ENCODE results near the gene CHST11. TPM values are rescaled to one million over a fixed set of nuclear protein-coding genes. Genes with fewer than 3 reads are reported as not detected.
"Not testable (repeated sequence)": the region's sequence is repeated elsewhere in the genome, so short reads cannot be mapped to it uniquely, and the experiment has no call there.

CHST11 gene
- polyA plus RNA-seq, 3 donors, result 7.0 to 8.0 (median 7.5) TPM

DNA sequence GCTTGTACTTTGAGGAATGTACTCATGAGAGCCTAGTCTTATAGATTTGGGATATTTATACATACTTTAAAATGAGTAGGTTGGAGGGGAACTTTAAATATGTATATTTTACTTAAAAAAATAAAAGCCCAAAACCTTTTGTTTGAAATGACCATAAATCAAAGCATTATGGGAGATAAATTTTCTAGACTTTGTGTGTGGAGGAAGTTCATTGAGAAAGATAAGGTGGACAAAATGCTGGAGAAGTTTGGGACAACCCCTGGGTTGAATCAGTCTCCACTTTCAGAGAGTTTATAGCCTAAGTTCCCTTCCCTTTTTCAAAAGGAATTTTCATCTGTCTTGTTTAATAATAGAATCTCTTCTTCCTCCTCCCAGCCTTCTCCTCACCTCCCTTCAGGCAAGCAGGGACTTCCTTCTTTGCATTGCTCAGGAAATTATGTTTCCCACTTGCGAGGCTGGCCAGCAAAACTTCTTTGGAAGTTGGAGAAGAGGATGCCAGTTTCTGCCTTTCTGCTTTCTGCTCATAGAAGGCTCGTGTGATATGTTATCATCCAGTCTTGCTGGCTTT lies 54.2 kb downstream of the CHST11 start:
- DNase-seq (ENCODE audit: extremely low read depth in 1 of 11, low read depth in 9 of 11, low spot score in 4 of 11), result no peak

DNA sequence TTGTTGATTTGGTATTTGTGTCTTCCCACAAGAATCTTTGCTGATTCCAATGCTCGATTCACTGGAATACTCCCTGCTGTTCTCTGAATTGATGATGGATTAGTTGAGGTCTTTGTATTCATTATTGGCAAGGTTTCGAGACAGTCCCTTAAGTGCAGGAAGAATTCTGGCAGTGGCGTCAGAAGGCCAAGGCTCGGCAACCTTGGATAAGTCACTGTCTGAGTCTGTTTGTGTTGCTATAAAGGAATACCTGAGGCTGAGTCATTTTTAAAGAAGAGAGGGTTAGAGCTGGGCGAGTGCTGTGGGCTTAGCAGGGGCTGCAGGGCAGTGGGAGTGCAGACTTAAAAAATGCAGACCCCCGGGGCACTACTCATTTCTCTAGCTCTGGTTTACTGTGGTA lies 56.9 kb downstream of the CHST11 start:
- no peak for DNase-seq (ENCODE audit: extremely low read depth in 1 of 11, low read depth in 9 of 11, low spot score in 4 of 11)

DNA sequence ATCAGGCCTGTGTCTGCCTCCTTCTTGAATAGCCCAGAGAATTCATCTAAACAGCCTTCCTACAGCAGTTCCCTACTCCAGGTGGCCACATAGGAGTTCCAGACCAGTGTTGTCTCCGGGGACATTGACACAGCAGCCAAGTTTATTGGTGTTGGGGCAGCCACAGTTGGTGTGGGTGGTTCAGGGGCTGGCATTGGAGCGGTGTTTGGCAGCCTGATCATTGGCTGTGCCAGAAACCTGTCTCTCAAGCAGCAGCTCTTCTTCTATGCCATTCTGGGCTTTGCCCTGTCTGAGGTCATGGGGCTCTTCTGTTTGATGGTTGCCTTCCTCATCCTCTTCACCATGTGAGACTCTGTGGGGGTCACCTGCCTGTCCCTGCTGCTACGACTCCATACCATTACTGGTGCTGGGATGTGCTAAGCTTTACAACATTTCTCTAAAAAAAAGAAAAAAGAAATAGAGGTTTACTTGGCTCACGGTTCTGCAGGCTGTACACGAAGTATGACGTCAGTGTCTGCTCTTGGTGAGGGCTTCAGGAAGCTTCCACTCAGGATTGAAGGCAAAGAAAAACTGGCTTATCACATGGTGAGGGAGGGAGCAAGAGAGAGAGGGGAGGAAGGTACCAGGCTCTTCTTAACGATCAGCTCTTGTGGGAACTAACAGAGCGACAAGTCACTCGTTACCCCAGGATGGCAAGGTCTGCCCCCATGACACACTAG lies 57.5 kb downstream of the CHST11 start:
- no peak for DNase-seq (ENCODE audit: extremely low read depth in 1 of 11, low read depth in 9 of 11, low spot score in 4 of 11)

DNA sequence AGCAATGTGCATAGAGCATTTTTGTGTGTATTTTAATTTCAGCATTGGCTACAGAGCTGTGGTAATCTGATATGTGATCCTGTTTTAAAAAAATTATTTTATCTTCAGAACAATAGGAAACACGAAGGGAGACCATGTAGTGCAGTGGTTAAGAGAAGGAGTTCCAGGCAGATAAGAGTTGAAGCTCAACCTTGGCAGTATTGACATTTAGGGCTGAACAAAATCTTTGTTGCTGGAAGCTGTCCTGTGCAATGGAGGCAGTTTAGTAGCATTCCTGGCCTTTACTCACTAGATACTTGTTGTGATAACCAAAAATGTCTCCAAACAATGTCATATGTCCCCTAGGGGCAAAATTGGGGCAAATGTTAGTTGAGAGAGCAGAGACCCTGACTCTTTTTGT lies 59.2 kb downstream of the CHST11 start:
- DNase-seq (ENCODE audit: extremely low read depth in 1 of 11, low read depth in 9 of 11, low spot score in 4 of 11), result no peak

DNA sequence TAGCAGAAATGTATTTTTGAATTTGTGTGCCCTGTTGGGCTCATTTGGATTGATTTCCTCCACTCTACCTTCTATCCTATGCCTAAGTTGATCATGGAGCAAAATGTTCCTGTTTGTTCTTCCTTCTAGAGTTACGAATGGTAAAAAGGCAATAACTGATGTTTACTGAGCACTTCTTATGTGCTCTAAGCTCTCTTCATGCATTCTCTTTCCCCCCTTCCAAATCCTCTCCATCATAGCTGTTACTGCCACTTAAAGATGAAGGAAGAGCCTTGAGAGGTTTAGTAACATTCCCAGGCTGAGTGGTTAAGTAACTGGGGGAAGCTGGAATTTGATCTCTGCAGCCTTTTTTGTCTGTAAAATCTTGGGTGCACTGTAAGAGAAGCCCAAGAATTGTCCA lies 60.1 kb downstream of the CHST11 start:
- DNase-seq (ENCODE audit: extremely low read depth in 1 of 11, low read depth in 9 of 11, low spot score in 4 of 11), result no peak

DNA sequence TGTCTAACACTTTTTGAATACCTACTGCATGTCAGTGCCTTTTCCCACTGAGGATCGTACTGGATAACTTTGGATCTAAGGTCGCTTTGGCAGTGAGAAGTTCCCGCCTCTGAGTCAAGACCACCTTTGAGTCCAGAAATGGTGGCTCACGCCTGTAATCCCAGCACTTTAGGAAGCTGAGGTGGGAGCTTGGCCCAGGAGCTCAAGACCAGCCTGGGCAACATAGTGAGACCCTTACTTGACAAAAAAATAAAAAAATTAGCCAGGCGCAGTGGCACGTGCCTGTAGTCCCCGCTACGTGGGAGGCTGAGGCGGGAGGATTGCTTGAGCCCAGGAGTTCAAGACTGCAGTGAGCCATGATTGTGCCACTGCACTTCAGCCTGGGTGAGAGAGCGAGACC lies 61.1 kb downstream of the CHST11 start:
- DNase-seq (ENCODE audit: extremely low read depth in 1 of 11, low read depth in 9 of 11, low spot score in 4 of 11), result no peak

DNA sequence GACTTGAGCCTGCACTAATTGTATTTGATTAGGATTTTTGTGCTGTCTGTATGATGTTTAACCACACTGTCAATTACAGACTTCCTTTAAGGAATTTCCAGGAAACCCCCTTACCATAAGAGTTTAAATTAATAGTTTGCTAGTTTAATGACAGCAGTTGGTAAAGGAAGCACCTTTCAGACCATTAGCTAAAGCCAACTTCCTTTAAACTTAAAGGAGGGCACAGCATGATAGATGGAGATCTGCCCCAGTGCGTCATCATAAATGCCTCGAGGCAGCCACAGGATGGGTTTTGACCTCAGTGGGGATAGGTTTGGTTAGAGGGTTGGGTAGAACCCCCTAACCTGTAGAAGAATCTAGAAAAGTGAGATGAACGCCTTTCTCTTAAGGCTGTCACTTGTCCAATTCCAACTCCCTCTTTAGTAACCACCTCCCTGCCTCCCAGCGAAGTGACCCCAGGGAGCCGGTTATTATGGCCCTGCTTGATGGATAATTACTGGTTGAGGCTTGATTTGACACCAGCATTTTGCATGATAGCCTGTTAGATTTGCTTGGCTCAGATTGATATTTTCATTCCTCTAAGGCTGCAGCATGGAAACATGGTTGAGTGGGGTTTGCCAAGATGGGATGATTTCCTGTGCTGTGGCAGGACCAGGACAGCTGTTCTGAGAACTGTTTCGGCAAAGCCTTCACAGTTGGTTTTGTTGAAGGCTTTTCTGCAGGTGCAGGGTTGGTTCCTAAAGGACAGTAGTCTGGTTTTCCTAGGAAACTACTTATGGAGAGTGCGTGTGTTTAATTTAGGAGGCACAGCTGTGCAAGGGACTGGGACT lies 62.7 kb downstream of the CHST11 start:
- DNase-seq (ENCODE audit: extremely low read depth in 1 of 11, low read depth in 9 of 11, low spot score in 4 of 11), result no peak

DNA sequence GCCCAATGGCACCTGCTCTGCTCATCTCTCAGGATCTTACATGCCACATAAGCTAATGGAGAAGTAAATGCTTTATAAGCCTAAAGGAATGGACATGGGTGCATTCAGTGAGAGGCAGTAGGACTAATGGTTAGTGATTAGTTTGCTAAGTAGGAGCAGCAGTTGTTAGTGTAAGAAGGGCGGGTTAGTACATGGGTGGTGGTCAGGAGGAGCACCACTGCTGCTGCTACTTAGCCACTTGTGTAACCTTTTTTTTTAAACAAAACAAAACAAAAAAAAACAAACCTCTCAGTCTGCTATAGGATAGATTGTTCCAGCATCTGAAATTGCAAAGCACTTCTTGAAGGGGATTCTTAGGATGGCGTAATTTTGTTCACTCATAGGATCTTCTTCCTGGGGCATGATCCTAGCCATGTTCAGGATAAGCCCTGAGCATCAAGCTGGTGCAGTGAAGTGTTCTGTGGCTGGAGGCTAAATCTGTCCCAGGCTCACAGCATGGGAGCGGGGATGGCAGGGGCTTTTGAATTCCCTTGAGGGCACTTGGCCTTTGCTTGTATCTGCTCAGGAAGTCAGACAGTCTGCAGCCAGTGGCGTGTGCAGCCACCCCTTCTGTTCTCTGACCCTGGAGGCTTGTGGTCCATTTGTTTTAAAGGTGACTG lies 63.6 kb downstream of the CHST11 start:
- DNase-seq (ENCODE audit: extremely low read depth in 1 of 11, low read depth in 9 of 11, low spot score in 4 of 11), result no peak

DNA sequence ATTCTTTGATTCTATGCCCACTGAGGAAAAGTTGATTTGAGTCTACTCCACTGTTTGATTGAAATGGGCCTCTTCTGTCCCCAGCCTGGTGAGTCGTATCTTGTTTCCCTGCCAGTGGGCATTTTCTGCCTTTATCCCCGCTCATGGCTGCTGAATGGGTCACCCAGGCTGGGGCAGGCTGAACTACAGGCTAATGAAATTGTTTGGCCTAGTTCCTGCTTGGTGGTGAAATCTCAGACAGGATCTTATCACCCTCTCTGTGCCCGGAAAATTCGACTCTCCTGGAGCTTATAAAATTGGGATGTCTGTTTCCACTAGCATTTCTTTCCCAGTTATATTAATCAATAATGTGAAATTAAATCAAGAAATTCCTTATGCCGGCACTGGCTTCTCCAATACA lies 65.0 kb downstream of the CHST11 start:
- DNase-seq (ENCODE audit: extremely low read depth in 1 of 11, low read depth in 9 of 11, low spot score in 4 of 11), result no peak

DNA sequence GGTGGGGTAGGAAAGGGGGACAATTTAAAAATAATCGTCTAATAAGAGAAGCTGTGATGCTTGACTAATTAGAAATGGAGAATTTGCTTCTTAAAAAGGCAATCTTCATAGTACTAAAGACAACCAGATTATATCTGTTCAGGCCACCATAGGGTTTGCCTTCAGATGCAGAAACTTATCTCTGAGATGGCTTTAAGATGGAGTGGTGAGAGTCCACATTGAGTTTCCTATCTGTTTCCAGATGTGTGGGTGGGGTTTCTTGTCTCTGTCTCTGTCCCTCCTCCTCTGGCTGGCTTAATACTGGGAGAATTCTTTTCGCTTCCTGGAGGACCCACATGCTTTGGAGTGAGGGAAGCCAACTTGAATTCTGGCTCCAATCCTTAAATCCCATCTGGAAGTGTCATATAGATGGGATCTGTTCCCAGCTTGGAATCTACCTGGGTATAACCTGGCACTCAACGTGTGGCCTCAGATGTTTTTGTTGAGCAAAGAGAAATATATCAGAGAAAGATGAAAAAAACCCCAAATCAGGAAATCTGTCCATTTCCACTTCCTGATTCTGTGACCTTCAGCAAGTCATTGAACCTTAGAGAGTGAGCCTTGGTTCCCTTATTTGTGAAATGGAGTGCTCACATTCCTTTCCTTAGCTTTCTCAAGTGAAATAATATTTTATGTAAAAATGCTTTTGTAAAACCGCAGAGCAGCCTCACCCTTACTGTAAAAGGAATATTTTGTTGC lies 66.4 kb downstream of the CHST11 start:
- no peak for DNase-seq (ENCODE audit: extremely low read depth in 1 of 11, low read depth in 9 of 11, low spot score in 4 of 11)

DNA sequence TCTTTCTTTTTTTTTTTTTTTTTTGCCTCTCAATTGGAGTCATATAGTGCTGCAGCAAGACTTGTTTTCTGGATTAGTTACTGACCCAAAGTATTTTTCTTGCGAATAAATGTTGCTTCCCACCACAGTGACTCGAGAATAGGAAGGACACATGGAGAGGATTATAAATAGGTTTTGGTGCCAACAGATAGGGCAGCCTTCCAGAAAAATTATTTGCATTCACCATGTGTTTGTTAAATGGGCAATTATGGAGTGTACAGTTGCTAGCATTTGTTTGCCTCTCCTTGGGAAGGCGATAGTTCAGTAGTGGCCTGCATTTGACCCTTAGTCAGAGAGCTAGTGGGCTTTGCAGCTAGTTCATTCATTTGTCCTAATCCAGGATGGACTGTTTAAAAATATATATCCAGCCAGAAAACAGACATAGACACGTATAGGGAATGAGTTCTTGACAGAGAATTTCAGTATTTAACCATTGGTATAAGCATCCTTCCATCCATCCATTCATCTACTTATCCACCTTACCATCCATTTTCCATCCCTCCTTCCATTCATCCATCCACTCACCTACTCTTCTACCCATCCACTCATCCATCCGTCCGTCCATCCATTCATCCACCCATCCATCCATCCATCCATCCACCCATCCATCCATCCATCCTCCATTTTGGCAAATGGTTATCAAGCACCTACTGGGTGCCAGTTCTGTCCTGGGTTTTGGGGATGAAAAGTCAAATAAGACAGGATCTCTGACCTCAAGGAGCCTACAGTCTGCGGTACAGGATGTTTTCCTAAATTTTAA lies 67.5 kb downstream of the CHST11 start:
- no peak for DNase-seq (ENCODE audit: extremely low read depth in 1 of 11, low read depth in 9 of 11, low spot score in 4 of 11)

DNA sequence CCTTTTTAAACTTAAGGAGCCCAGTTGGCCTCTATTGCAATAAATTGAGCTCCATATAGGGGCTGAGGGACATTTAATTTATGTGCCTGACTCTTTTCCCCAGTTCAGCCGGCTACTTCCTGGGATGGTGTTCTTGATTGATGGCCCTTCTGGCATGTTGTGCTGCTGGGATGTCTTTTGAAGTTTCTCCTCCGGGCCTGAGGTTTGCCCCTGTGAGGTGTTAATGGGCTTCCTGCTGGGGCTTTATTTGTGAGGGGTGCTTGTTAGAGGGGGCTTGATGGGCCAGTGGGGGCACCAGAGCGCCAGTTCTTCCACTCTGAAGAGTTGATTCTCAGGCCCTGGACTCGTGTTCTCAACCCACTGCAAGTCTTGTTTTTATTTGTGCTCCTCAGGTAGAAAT lies 69.6 kb downstream of the CHST11 start:
- peak in 7 of 11 donors; percentile 24 to 56 (median 40) for DNase-seq (ENCODE audit: extremely low read depth in 1 of 11, low read depth in 9 of 11, low spot score in 4 of 11)

DNA sequence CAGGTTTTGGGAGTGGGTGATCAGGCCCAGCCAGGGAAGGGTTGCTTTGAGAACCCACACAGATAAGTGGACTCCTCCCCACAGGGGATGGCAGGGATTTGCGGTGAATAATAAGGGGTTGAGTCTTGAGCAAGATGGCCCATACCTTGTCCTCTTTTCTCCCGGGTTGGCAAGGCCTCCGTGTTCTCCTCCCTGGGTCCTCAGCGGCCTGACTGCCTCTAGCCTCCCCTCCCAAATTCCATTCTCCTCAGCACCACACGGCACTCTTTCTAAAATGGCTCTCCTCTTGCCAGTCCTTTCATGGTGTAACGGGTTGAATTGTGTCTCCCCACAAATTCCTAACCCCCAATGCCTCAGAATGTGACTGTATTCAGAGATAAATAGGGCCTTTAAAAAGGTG lies 70.0 kb downstream of the CHST11 start:
- DNase-seq (ENCODE audit: extremely low read depth in 1 of 11, low read depth in 9 of 11, low spot score in 4 of 11), result no peak

DNA sequence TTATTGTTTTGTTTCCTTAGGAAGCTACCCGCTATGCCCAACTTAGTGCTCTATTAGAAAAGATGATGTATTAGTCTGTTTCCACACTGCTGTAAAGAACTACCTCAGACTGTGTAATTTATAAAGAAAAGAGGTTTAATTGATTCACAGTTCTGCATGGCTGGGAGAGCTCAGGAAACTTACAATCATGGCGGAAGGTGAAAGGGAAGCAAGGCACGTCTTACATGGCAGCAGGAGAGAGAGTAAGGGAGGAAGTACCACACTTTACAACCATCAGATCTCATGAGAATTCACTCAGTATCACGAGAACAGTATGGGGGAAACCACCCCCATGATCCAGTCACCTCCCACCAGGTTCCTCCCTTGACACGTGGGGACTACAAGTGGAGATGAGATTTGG lies 70.9 kb downstream of the CHST11 start:
- not testable (repeated sequence) for DNase-seq (ENCODE audit: extremely low read depth in 1 of 11, low read depth in 9 of 11, low spot score in 4 of 11)

DNA sequence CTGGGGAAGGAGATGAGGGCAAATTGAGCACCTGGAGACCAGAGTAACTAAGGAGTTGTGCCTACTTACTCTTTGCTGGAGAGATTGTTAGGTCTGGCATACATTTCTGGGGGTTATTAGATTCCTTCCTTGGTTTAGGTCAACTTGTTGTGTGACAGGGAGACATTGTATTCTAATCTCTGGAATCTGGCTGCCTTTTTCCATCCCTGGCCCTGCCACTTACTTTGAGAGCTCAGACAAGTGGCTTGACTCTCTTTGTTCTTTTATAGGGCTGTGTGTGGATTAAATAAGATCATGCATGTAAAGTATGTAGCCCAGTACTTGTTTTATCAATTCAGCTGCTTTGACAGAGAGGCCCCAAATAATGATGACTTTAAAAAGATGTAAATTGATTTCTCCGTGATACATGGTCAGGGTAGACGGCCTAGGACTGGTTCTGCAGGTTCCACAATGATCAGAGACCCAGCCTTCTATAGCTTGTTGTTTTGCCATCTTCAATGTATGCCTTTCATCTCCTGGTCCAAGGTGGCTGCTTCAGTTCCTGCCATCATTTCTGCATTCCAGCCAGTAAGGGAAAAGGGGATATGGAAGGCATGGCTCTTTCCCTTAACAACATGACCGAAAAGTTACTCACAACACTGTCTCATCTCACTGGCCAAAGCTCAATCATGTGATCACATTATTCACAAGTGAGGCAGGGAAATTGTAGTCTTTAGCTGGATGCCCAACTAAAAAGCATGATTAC lies 72.6 kb downstream of the CHST11 start:
- DNase-seq (ENCODE audit: extremely low read depth in 1 of 11, low read depth in 9 of 11, low spot score in 4 of 11), result no peak

DNA sequence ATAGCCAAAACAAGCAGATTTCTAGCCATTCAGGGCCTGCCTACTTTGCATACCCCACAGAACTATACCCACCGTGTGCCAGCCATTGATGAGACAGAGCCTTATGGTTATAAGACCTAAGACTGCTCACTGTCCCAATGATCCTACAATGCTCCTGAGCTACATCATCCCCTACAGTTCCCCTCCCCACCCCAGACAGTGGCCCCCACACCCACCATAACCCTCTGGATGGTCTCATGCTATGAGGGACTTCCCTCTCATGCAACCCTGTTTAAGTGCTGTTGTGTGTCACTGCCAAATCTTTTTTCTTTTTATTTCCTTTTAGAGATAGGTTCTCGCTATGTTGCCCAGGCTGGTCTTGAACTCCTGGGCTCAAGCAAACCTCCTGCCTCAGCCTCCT lies 75.9 kb downstream of the CHST11 start:
- no peak for DNase-seq (ENCODE audit: extremely low read depth in 1 of 11, low read depth in 9 of 11, low spot score in 4 of 11)

DNA sequence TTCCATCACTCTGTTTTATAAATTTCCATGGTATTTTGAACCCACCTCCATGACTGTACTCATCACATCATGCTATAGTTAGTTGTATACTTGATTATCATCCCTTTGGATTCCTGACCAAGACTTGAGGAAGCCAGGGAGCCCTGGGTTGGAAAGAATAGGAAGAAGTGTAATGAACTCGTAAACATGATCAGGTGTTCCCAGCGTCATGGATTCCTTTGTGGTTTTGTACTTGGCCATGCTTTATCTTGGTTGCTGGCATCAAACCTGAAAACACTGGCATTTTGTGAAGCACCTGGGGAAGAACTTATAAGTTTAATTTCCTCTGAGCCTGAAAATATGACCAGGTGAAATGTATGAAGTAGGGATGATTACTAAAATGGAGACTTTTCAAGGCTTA lies 76.4 kb downstream of the CHST11 start:
- no peak for DNase-seq (ENCODE audit: extremely low read depth in 1 of 11, low read depth in 9 of 11, low spot score in 4 of 11)
